A172 (cell line): ENCODE data around the gene ANTXR1. TPM values are rescaled to one million over a fixed set of nuclear protein-coding genes. Genes with fewer than 3 reads are reported as not detected.

Experiments used
- DNase-seq: peaks from one replicate; pipeline ENCODE4 v3.0.0-alpha.2; 2015; ENCODE audit warnings: low spot score
- total RNA-seq: library from RNA; depleted of rRNA; stranded (reverse); fragments of >200 nt; shearing (Covaris generic); gene quantifications from 2 replicates; pipeline ENCODE4 v1.2.3, GENCODE V29; 2014; rRNA removed

The ANTXR1 gene
- total RNA-seq, 1 experiment from 2014 or later = 83.5 TPM

DNA sequence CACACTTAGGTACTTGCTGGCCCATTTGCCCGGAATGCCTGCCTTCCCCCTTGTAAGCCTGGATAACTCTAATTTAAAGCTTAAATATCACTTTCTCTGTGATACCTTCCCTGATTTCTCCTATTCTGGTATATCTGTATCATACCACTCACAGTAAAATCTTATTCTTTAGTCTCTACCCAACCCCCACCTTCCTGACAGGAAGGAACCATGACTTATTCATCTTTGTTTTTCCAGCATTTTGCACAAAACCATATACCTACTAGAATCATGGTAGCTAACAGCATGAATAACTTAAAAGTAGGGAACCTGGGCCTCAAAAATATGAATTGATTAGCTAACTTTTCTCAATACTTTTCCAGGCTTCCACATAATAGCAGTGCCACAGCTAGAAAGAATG is 262.5 kb downstream of the ANTXR1 start:
- no peak for DNase-seq

DNA sequence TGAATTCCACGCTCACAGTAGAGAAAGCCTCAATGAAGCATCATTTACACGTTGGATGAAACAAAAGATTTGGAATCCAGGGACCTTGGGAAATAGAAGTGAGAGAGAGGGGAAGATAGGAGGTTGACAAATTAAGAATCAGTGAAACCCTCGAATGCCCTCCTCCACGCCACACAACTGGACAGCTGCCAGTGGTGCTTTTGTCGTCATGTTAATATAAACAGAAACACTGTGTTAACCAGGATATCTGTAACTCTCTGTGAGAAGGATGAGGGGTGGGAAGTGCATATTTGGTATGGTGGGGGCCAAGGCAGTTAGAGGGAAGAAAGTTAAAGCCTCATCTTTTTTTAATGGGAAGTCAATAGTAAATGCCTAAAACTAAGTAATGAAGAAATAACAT is 265.4 kb downstream of the ANTXR1 start:
- no peak for DNase-seq

DNA sequence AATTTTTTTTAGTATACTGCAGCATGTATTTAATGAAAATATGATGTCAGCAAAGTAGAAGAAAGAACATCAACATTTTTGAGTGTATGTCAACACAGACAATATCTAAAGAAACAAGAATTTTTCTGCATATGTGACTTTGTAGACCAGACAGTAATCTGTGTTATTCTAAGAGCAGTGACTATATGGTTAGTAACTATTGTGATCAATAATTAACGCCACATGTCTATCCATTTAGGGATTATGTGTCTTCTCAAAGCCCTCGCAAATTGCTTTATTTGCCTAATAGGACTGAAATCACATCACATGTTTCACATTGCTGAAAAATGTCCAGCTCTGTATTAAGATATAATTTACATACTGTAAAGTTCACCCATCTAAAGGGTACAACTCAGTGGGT is 266.2 kb downstream of the ANTXR1 start:
- no peak for DNase-seq

DNA sequence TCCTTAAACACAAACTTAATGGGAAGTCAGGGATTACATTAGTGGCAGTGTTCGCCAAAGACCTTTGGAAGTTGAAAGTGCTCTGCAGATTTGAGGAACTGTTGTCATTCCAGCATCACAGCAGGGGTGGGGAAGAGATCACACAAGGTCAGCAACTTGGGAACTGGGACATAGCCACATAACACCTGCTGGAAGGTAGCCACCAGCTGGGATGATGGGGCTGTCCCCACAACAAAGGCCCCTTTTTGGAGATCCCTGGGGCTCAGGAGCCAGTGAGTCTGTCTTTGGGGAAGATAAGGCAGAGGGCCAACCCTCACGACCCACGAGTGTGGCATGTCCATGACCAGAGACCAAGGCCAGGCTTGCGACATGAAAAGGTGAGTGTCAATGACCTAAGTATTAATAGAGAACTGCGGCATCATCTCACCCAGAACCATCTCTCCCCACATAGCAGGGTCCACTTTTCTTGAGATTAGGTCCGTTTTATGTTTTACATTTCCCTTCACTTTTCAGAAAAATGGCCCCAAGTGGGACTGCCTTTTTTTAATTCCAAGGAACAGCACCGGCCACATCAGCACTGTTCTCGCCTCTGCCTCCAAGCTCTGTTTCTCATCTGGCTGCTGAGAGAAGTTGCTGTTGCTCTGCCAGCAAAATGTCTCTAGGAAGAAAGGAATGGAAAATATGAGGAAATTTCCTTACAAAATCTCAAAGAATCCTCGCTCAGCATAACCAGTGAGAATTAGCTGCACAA is 267.1 kb downstream of the ANTXR1 start:
- DNase-seq = no peak

DNA sequence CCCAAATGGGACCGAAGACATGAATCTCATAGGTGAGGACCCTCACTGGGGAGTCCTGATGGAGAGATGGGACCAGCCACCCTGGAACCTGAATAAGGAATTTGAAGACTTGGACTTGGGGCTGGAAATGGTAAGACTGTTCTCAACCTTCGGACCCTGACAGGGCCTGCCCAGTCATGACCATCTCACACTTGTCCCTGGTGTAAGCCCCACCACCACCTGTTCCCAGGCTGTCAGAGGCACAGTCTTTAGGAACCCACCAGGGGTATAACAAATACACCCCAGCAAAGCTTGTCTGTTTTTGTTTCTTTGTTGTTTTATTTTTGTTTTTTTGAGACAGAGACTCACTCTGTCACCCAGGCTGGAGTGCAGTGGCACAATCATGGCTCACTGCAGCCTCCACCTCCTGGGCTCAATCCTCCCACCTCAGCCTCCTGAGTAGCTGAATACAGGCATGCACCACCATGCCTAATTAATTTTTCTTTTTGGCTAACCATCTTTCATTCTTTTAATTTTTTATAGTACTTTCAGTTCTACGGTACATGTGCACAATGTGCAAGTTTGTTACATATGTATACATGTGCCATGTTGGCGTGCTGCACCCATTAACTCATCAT is 267.9 kb downstream of the ANTXR1 start:
- no peak for DNase-seq

DNA sequence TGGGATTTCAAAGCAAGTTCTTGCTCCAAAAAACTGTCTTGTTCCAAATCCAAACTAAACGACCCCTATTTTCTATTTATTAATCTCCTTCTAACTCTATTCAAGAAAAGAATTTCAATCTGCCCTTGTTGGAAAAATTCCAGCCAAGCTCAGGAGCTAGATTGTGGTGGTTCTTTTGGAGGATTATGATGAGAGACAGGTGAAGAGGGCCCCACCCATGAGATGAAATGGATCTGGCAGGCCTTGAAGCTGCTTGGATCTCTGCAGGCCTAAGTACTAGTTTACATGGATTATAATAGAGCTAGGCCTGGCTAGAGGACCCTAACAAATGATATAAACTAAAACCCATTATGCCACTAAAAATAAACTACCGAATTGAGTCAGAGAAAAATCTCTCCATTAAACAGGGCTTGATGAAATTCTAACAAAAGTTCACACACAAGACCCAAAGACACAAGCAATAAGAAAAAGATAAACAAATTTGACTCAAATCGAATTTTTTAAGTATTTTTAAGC is 272.5 kb downstream of the ANTXR1 start:
- no peak for DNase-seq

DNA sequence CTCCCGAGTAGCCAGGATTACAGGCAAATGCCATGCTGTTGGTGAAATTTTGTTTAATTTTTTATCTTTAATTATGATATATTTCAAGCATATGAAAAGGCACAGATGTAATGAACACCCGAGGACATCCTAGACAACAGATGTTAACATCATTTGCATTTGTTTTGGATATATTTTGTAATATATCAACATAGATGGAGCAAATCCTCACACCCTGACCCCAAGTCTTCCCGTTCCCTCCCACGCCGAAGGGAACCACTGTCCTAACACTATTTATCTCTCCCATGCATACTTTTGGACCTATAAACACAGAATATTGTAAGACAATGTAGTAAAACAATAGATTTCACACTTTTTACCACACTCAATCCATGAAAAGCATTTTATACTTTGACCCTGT is 274.6 kb downstream of the ANTXR1 start:
- DNase-seq = no peak

DNA sequence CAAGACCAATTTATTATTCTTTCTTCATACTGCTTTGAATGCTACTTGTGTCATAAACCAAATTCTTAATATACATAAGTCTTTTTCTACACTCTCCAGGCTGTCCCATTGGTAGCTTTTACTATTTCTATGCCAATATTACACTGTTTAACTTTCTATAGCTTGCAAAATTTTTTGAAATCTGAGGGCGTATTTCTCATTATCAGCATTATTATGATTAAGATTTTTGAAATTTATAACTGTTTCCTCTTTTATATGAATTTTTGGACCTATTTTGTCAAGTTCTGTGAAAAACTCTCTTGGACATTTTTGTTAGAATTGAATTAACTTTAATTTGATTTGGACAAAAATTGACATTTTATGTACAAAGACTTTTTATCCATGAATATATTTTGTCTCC is 275.4 kb downstream of the ANTXR1 start:
- no peak for DNase-seq

DNA sequence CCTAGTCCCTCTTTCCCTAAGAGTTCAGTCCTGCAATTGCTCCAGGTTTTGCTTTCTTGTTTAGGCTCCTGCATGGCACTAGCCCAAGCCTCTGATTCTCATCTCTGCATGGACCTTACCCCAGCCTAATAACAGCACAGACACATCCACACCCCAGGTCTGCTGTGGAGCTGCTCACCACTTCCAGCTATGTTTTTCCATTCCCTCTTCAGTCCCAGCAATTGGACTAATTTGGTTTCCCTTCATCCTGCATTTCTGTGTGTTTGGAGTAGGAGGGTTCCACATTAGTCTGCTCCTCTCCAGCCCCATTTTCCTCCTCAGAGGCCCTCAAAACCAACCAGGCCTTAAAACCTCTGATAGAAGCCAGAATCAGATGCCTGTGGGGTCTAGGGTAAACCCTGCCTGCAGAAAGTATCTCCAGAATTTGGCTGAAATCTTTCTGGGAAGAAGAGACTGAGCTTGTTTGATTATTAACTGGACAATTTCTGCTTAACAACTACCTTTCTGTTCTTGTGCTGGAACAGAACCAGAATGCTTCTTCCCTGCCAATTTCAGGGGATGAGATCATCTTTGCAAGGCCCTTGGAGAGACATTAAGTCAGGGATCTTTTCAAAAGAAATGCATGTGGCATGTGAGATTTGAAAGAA is 278.1 kb downstream of the ANTXR1 start:
- DNase-seq = no peak

DNA sequence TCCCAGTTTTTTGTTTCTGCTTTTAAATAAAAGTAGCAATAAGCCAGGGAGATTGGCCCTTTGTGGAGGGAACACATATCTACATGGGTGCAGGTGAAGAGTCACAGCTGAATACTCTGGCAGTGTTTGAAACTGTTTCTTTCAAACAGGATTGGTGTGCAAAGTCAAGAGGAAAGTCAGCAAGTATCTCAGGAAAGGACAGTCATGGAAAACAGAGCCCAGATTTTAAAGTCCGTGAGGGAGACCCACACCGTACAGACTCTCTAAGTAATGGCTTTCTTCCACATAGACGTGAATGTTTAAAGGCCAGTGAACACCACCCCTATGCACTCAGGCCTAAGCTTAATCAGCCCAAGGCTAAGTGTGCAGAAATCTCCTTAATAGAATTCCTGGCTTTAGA is 278.7 kb downstream of the ANTXR1 start:
- DNase-seq = no peak

DNA sequence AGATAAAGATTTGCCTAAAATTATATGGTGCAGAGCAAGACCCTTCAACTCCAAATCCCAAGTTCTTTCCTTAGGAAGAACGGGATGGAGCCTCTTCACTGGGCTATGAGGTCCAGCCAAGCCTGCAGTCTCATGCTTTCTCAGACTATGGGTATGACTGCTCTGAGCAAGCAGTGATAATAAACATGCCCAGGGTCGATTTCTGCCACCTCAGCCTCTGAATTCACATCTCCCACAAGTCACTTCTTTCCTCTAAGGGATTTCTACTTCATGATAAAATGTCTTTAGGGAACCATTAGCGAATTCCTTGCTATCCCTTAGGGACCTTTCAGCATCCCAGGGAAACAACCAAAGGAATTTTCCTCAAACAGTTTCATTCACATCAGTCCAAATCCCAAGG is 279.3 kb downstream of the ANTXR1 start:
- DNase-seq = no peak

DNA sequence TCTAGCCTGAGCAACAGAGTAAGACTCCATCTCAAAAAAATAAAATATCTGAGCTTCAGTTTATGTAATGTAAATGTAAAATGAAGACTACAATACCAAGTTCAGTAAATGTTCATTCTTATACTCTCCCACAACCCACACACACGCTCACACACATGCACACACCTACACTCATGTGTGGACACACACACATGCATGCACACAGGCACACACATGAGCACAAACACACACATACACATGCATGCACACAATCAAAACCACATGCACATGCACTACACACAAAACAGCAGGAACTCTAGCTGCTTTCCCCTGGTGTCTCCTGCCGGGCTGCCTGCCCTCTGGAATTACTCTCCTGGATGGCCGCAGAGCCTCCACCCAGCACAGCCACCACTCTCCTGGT is 283.4 kb downstream of the ANTXR1 start:
- DNase-seq = no peak

DNA sequence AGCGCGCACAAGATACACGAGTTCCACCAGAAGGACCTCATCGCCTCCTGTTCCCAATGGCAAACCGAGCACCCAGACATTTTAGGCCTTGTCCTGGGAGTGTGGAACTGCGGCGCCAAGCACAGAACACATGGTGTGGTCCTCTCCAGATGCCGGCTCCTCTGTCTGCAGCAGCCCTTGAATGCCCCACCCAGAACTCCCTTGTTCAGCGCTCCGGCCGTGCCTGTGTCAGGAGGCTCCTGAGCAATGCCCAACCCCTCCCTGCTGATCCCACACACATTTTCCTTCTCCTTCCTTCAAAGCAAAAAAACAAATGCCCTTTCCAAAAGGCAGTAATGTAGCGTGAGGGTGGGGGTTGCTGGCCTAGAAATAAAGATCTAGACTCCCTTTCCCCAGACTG is 284.2 kb downstream of the ANTXR1 start:
- DNase-seq = no peak

DNA sequence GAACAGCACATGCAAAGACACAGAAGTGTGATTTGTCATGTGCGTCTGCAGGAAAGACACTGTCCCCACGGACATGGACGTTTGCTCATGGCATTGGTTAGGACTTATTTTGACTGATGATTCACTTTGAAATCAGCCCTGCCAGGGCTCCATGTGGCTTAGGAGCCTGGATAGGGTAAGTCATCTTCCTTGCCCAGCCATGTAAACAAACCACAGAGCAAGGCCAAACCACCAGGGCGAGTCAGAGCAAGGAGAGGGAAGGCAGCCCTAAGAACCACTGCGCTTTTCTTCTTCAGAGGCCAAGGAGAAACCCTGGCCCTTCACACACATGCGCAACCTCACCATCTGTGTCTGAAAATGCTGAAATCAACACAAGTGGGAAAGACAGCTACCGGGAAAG is 285.3 kb downstream of the ANTXR1 start:
- peak; percentile 93 for DNase-seq

DNA sequence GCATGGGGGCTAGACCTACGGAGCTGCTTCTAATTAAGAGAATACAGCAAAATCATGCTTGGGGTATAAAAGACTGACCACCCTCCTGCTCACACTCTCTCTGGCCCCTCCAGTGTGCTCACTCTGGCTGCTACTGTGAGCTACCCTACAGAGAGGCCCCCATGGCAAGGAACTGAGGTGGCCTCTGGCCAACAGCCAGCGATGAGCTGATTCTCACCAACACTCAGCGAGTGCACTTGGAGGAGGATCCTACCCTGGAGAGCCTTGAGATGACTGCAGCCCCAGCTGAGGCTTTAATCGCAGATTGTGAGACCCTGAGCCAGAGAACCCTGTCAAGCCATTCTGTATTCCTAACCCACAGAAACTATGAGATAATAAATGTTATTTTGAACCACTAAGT is 285.9 kb downstream of the ANTXR1 start:
- peak; percentile 64 for DNase-seq

Other genes with a start within 250 kb of the ANTXR1 start
- gene BMP10, start 141.8 kb upstream of the ANTXR1 start, total RNA-seq = 0.46 TPM in 1 of 2 replicates, not detected in the other
- 0.24 and 1.9 TPM in 2 replicates for gene GKN2, start 60.3 kb upstream of the ANTXR1 start, total RNA-seq
- gene GKN1, start 38.5 kb upstream of the ANTXR1 start, total RNA-seq = not detected in 2 replicates